GM19372 (cell line): Measurements from ENCODE around the gene NCMAP.
"Not testable (repeated sequence)": the region's sequence is repeated elsewhere in the genome, so short reads cannot be mapped to it uniquely, and the experiment has no call there.

ENCODE experiments used
- ATAC-seq: cut with Tn5 transposase; IDR thresholded peaks from one replicate; pipeline ENCODE4 v1.9.1; 2021; ENCODE audit warnings: mild to moderate bottlenecking, low read depth, moderate library complexity; ENCODE audit not compliant: unreplicated experiment

Gene NCMAP, protein sequence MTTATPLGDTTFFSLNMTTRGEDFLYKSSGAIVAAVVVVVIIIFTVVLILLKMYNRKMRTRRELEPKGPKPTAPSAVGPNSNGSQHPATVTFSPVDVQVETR

DNA sequence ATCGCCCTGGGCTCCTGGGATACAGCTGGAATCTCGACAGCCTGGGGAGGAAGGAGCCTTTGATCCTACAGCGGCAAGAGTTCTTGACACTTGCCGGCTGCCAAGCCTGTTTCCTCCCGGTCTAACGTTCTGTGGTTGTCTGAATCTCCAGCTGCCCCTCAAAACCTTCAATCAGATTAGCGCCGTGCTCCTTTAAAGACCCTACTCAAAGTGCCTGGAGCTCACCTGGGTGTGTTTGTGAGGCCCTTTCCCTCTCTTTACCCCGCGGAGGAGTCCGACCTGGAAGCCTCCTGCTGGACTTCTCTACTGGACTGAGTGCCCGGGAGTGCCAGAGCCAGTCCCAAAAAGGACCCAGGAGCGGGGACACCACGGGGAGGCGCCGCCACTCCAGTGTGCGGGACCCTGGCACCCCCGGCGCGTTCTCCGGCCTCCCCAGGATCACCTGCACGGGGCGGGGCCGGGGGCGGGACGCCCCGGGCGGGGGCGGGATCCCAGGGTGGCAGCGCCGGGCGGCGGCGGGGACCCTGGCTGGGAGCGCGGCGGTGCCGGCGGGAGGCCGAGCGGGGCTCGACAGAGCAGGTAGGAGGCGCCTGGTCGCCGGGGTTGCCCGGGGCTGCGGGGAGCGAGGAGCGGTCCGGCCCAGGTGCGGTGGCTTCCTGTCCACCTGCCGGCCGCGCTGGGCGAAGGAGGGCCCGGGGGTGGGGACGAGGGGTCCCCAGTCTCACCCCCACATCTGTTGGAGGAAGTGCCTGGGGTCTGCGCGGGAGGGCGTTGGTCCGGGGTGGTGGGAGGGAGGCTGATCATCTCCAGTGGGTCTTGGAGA, at the start of gene NCMAP:
TSS of gene NCMAP (plus strand) at position 497 of the 823 bp plus-strand sequence. CDS start 39,344 bp downstream, outside the sequence.
- ATAC-seq = no peak

DNA sequence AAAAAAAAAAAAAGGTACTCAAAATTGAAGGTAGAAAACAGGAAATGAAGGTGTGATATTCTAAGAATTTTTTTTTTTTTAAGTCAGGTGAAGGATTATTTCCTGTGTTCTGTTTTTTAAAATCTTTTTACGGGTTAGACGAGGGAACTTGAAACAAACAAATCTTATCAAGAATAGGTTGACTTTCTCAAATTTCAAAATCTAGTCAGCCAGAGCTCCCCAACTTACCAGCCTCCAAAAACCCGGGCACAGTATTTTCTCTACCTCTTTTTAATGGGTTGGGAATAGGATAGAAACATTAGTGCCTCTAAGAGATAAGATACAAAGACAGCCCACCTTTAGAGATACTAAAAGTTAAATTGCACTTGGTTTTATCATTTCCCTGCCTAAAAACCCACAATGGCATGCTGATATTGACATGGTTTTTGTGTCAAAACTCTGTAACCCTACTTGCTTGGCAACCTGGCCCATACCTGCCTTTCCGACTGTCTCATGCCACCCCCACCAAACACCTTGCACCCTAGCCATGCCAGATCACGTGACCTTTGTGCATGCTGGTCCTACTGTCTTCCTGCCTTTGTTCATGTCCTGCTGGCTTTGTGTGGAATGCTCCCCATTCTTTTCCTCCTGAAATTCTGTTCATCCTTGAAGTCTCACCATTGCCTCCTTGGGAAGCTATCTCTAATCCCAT, 49.1 kb upstream of the NCMAP start:
- ATAC-seq = no peak

DNA sequence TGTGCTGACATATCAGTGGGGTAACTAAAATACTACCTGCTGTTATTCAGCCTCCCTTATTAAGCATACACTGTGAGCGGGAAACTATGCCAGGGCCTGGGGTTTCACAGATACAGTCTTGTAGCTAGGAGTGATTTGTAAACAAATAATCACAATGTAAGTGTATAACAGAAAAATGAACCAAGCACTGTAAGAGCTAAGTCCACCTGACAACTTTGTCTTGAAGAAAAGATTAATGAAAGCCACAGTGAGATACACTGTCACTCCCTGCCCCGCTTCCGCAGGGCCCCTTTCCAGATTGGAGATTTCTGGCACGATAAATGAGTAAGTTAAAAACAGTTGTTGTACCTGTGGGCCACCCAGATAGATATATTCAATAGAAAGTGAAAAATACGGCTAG, 48.5 kb upstream of the NCMAP start:
- ATAC-seq = no peak

DNA sequence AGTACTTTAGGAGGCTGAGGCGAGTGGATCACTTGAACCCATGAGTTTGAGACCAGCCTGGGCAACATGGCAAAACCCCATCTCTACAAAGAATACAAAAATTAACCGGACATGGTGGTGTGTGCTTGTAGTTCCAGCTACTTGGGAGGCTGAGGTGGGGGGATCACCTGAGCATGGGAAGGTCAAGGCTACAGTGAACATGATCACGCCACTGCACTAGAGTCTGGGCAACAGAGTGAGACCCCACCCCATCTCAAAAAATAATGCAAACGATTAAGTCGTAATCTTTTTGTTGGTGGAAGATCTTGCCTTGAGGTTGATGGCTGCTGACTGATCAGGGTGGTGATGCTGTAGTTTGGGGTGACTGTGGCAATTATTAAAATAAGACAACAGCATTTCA, 47.0 kb upstream of the NCMAP start:
- no peak for ATAC-seq

DNA sequence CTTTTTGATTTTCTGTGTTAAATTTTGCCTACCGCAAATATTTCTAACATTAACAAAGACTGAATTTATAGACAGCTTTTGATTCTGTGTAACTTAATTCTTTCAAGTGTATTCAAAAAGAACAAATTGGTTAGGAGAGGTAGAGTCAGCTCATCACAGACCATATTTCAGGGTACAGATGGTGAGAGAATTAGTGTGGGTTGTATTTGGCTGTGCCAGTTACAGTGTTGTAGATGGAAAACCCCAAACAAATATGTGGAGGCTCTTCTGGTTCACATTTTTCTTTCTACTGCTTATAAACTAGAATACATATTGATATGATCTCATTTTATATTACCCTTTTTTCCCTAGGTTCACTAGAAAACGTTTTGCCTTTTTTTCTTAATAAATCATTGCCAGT, 42.2 kb upstream of the NCMAP start:
- ATAC-seq = no peak

DNA sequence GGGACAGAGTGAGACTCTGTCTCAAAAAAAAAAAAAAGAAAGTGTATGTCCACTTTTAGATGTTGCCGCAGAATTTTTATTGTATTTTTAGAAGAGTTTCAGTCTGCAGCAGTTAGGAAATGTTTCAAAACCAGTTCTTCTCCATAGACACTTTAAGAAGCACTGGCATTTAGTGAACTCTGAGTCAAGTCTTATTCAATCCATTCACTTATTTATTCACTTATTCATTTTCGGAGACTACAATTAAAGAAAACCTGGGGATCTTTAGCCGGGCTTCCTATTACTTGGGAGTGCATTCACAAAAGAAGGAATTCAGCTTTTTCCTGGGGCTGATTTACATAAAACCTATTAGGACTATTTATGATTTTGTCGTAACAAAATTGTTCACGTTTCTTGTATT, 40.9 kb upstream of the NCMAP start:
- ATAC-seq = no peak

DNA sequence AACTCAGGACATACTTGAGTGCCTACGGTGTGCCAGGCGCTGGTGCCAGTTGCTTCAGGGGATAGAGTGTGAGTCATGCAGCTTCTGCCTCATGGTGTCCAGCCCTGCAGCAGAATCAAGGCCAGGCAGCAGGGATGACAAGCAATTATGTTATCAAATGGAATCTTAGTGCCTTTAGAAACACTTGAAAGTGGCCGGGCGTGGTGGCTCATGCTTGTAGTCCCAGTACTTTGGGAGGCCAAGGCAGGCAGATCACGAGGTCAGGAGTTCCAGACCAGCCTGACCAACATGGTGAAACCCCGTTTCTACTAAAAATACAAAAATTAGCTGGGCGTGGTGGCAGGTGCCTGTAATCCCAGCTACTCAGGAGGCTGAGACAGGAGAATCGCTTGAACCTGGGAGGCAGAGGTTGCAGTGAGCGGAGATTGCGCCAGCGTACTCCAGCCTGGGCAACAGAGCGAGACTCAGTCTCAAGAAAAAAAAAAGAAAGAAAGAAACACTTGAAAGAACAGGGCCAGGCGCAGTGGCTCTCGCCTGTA, 40.1 kb upstream of the NCMAP start:
- not testable (repeated sequence) for ATAC-seq

DNA sequence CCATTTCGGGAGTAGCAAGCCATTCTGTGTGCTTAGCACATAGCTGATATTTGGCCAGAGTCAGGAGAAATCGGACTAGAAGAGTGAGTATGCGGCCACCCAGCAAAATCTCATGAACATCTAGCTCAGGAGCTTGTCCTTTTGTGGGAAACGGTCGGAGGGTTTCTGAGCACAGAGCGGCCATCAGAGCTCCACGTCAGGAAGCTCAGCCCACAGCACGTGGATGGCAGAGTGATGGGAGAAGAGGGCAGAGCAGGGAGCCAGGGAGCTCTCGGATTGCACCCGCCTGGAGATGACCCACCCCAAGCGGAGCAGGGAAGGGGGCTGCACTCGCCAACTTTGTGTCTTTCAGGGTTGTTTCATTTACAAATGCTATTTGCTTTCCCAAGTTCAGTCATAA, 39.4 kb upstream of the NCMAP start:
- no peak for ATAC-seq

DNA sequence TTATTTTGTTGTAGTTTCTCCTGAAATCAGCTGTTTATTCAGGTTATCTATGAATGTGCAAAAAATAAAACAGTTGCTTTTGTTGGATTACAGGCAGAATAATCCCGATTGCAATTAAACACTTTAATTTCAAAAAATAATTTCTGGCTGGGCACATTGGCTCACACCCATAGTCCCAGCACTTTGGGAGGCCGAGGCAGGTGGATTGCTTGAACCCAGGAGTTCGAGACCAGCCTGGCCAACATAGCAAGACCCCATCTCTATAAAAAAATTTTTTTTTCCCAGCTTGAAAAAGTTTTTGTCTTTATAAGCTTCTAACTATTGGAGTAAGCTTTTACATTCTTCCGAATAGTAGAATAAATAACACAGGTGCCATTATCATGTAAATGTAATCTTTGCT, 38.0 kb upstream of the NCMAP start:
- ATAC-seq = no peak

DNA sequence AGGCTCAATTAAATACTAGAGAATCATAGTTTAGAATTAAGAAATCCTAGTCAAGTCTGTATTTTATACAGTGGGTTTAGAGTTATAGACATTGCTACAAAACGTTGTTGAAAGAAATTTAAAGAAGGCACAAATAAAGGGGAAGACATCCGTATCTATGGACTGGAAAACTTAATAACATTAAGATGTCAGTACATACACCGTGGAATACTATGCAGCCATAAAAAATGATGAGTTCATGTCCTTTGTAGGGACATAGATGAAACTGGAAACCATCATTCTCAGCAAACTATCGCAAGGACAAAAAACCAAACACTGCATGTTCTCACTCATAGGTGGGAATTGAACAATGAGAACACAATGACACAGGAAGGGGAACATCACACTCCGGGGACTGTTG, 35.6 kb upstream of the NCMAP start:
- ATAC-seq = not testable (repeated sequence)

DNA sequence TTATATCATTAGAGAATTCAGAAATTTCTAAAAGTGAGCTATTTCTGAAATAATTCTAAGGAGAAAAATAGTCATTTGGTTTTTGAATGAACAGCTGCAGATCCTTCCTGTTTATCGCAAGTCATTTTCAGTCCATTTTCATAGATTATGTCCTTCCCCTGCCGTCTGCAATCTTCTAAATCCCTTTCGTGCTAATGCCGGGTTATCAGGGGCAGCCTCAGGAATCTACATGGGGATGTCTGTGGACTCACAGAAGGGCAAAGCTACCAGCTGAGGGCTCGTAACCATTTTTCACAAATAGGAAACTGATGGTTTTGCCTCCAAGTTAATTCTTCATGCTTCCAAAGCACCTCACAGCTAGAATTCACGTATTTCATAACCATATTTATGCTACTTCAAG, 30.3 kb upstream of the NCMAP start:
- ATAC-seq = no peak

DNA sequence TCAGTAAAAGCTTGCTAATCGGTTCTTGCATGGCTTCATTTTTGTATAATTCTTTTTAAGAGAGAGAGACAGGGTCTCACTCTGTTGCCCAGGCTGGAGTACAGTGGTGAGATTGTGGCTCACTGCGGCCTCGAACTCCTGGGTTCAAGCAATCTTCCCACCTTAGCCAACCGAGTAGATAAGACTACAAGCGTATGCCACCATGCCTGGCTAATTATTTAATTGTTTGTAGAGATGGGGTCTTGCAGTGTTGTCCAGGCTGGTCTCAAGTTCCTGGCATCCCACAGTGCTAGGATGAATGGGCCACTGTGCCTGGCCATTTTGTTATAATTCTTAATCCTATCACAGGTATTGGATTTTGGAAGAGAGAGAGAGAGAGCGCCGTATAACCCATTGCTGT, 29.8 kb upstream of the NCMAP start:
- ATAC-seq = no peak

DNA sequence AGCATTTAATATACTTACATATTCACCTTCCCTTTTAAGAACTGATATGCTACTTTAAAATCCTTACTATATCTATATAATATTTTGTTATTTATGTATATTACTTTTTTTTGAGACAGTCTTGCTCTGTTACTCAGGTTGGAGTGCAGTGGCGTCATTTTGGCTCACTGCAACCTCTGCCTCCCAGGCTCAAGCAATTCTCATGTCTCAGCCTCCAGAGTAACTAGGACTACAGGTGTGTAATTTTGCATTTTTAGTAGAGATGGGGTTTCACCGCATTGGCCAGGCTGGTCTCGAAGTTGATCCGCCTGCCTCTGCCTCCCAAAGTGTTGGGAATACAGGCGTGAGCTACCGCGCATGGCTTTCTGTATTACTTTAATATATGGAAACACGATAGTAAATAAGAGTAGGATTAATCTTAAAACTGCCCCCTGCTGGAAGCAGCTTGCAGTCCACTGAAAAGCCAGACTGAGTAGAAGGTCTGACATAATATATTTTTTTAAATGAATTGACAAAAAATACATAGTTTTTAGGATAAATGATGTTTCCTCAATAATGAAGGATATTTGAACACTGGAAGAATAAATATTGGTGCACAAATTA, 28.8 kb upstream of the NCMAP start:
- no peak for ATAC-seq

DNA sequence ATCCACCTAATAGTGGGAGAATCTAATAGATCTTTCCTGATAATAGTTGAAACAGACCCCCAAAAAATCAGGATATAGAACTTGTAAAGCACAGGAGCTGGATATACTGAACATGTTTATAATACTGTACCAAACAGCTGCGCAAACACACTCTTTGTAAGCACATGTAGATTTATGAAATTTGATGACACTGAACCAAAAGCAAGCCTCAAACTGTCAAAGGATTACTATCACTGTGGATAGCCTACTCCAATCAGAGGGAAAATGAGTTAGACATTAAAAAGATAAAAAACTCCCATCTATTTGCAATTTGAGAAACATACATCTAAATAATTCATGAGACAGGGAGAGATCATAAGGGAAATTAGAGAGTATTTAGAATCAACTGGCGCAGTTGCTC, 27.1 kb upstream of the NCMAP start:
- no peak for ATAC-seq

DNA sequence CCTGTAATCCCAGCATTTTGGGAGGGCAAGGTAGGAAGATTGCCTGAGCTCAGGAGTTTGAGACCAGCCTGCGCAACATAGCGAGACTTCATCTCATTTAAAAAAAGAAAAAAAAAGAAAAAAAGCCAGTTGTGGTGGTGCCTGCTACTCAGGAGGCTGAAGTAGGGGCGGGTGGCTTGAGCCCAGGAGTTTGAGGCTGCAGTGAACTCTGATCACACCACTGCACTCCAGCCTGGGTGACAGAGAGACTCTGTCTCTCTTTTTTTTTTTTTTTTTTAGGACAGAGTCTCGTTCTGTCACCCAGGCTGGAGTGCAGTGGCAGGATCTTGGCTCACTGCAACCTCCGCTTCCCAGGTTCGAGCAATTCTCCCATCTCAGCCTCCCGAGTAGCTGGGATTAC, 26.6 kb upstream of the NCMAP start:
- not testable (repeated sequence) for ATAC-seq

DNA sequence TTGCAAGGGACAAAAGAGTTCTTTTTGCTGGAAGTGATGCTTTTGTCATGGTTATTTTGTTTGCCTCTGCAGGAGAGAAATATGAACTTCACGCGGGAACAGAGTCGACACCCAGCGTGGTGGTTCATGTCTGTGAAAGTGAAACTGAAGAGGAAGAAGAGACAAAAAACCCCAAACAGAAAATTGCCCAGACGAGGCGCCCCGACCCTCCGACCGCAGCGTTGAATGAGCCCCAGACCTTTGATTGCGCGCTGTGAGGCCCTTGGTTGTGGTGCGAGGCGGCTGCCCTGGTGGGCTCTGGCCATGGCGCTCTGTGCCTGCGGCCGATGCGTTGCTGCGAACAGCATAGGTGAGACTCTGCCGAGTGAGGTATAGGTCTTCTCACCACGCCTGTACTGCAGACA, 20.9 kb upstream of the NCMAP start:
- no peak for ATAC-seq

DNA sequence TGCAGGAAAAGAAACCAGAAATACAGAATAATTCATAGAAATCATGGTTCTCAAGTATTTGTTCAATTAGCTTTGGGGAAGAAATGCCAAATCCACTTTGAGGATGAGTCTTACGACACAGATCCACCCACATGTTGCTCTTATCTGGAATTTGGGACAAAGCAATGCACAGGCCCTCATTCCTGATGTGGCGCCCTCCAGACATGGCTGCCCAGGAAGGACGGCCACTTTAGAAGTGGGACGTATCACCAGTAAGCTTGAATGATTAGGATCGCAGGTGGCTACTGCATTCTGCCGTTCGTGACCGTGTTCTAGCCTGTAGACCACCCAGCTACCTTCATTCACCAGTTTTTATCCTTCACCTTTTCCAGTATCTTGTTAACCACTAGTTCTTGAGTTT, 20.1 kb upstream of the NCMAP start:
- no peak for ATAC-seq

DNA sequence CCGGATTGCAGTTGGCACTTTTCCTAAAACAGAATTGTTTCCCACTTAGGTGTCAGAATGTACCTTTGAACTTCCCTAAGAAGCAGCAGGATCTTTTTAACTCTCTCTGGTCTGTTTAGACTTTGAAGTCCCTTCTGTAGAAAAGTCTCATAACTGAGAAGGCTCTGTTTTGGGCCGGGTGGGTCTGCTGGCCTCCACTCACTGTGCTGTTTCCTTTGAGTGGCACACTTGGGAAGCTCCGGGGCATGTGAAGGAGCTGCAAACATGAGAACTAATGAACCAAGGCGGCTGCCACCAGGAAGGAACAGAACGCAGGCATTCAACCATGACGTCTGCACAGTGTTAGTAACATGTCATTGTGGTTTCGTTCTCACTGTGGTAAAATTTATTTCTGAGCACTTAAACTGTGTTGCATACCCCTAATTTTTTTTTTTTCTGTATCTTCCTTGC, 19.5 kb upstream of the NCMAP start:
- ATAC-seq = no peak

DNA sequence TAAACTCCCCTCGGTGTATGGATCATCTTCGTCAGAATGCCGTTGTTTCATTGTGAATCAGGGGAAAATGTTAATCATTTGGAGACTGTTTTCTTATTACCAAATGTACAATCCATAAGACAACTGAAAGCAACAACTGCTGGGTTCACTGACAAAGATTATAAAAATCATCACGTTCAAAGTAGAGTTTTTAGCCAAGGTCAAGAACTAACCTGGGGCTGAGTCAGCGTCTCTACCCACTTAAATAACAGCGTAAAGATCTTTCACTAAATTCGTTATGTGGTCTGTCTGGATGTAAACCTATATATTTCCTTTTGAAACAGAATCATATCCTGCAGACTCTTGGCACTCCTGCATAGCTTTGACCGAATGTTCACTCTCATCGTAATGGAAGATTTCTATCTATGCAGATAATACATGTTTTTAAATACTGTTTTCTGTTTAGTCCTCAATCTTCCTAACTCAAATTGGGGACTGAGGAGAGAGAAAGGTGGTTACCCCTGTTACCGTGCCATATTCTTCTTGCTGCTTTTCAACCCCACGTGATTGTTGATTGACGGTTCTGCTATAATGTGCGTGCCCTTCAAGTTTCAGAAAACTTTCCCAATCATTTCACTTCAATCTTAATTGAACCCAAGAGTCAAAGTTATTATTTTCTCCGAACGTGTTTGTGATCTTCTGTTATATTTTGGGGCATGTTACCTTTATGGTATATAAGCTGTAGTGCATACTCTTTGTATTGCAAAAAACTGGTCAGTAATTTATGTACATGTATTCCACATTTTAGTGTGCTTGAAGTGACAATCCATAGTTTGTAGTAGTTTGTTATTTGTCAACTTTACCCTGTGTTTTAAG, 15.6 kb upstream of the NCMAP start:
- ATAC-seq = no peak
